ENCODE results near the gene RAPGEF6.

The RAPGEF6 gene

GRCh38 chr5:131462454-131462853 lies 172.6 kb downstream of the RAPGEF6 start (continued):
- no peak for TF ChIP-seq ZSCAN18 (tag by site-specific recombination; IDR thresholded peaks at IDR 0.05)

- POLR2A ChIA-PET: no interaction called here
- Histone ChIP-seq H3K36me3 (ENCODE audit: control insufficient read depth in 2 of 2, insufficient read depth in 1 of 2, low read length in 2 of 2) (no peaks in the 10 kb centered on the region), H3K4me1 (ENCODE audit: control insufficient read depth, insufficient read depth, low read length) (peaks cover 15% of the 10 kb centered on the region), H3K9me3 (ENCODE audit: control insufficient read depth, insufficient read depth, low read depth, low read length) (no peaks in the 10 kb centered on the region), H3K27ac (ENCODE audit: extremely low read depth, low read depth, low read length) (no peak overlapping the region), H3K4me3 (ENCODE audit: low read depth, low read length) (no peak overlapping the region)
- TF ChIP-seq GFI1B (tag by site-specific recombination; IDR thresholded peaks at IDR 0.05) (no peak), ZNF133 (tag by site-specific recombination; IDR thresholded peaks at IDR 0.05) (no peak), CTCF (tag by site-specific recombination; IDR thresholded peaks at IDR 0.05) (no peak), MYNN (tag by site-specific recombination; IDR thresholded peaks at IDR 0.05; ENCODE audit: borderline replicate concordance) (no peak), BCL6B (tag by site-specific recombination; IDR thresholded peaks at IDR 0.05) (no peak), ZNF501 (tag by site-specific recombination; IDR thresholded peaks at IDR 0.05) (no peak), ZNF791 (tag by site-specific recombination; IDR thresholded peaks at IDR 0.05) (no peak), ZNF362 (tag by site-specific recombination; IDR thresholded peaks at IDR 0.05) (no peak), TRIM28 (IDR thresholded peaks at IDR 0.05; ENCODE audit: borderline replicate concordance, low read length) (no peak), ZNF26 (tag by site-specific recombination; IDR thresholded peaks at IDR 0.05) (no peak), PRDM6 (tag by site-specific recombination; IDR thresholded peaks at IDR 0.05) (no peak), ZSCAN4 (tag by site-specific recombination; IDR thresholded peaks at IDR 0.05) (no peak), FEZF1 (tag by site-specific recombination; IDR thresholded peaks at IDR 0.05) (no peak), ZNF747 (tag by site-specific recombination; IDR thresholded peaks at IDR 0.05) (no peak), ZNF23 (tag by site-specific recombination; IDR thresholded peaks at IDR 0.05; ENCODE audit: borderline replicate concordance) (no peak), ZNF488 (tag by site-specific recombination; IDR thresholded peaks at IDR 0.05) (no peak), ZNF610 (tag by site-specific recombination; IDR thresholded peaks at IDR 0.05; ENCODE audit: borderline replicate concordance) (no peak)
- CTCF ChIA-PET: no interaction called here
Observed at GRCh38 chr5:131461742-131462141, 173.3 kb downstream of the RAPGEF6 start.

Measured in HEK293 (cell line).